Spleen (tissue), 11 donors: ENCODE measurements around the gene UNC13B. TPM values are rescaled to one million over a fixed set of nuclear protein-coding genes. Genes with fewer than 3 reads are reported as not detected.

Experiments used
- DNase-seq: peaks from one replicate; pipeline ENCODE4 v3.0.0-alpha.2; 2020
- H3K27ac ChIP-seq, 8 donors: fragments of 200-600 bp; sonication (generic) in 7 of 8; 1 replicate in 4 of 8; 2 replicates in 4 of 8; pipeline versions ENCODE4 v1.5.0 to v1.8.0; 2016 to 2021; ENCODE audit warnings: inconsistent platforms in 4 of 8, mild to moderate bottlenecking in 4 of 8, moderate library complexity in 1 of 8
- H3K27me3 ChIP-seq, 7 donors: fragments of 200-600 bp; sonication (generic) in 6 of 7; replicated peaks in 1 of 7; 1 replicate in 4 of 7; 2 replicates in 3 of 7; pipeline versions ENCODE4 v1.5.0 to v1.8.0; 2016 to 2021; ENCODE audit warnings: inconsistent platforms in 3 of 7, mild to moderate bottlenecking in 1 of 7
- H3K36me3 ChIP-seq, 6 donors: fragments of 200-600 bp; sonication (generic) in 5 of 6; 1 replicate in 4 of 6; 2 replicates in 2 of 6; pipeline versions ENCODE4 v1.5.0 to v1.8.0; 2016 to 2021; ENCODE audit warnings: inconsistent platforms in 2 of 6
- H3K4me1 ChIP-seq, 6 donors: fragments of 200-600 bp; sonication (generic) in 5 of 6; 1 replicate in 3 of 6; 2 replicates in 3 of 6; pipeline versions ENCODE4 v1.5.0 to v1.8.0; 2016 to 2021; ENCODE audit warnings: inconsistent platforms in 3 of 6
- H3K4me3 ChIP-seq, 8 donors: fragments of 200-600 bp; sonication (generic) in 7 of 8; 1 replicate in 4 of 8; 2 replicates in 4 of 8; pipeline versions ENCODE4 v1.5.0 to v1.8.0; 2016 to 2021; ENCODE audit warnings: inconsistent platforms in 4 of 8, mild to moderate bottlenecking in 4 of 8, moderate library complexity in 2 of 8
- H3K9me3 ChIP-seq, 8 donors: fragments of 200-600 bp; sonication (generic) in 7 of 8; 1 replicate in 4 of 8; 2 replicates in 4 of 8; pipeline versions ENCODE4 v1.5.0 to v1.8.0; 2016 to 2021; ENCODE audit warnings: inconsistent platforms in 4 of 8
- CTCF ChIP-seq, 11 experiments: fragments of 200-600 bp in 7 of 11; fragments of 450-650 bp in 4 of 11; sonication (generic) in 4 of 11; IDR thresholded peaks in 8 of 11; conservative IDR thresholded peaks in 3 of 11; 1 replicate in 7 of 11; 2 replicates in 4 of 11; pipeline versions ENCODE4 v1.4.0 to v1.8.0; 2016 to 2021; ENCODE audit warnings: antibody characterized with exemption in 11 of 11, inconsistent platforms in 4 of 11, mild to moderate bottlenecking in 1 of 11
- POLR2A ChIP-seq, 3 donors: fragments of 450-650 bp; IDR thresholded peaks; one replicate each; pipeline ENCODE4 v1.5.1; 2017; ENCODE audit warnings: antibody characterized with exemption in 3 of 3, mild to moderate bottlenecking in 1 of 3
- POLR2AphosphoS5 ChIP-seq, 3 donors: sonication (generic); formaldehyde crosslinking; IDR thresholded peaks; one replicate each; pipeline ENCODE4 v1.5.1; 2017; ENCODE audit warnings: antibody characterized with exemption in 3 of 3
- WGBS, 5 donors: extraction: QIAGEN DNeasy Blood & Tissue Kit in 3 of 5; methylation state at CpG; one replicate each; pipeline versions ENCODE4 v1.1.5 to v1.1.7; 2013 to 2018; 5-methylcytosine and 5-hydroxymethylcytosine counted together
- intact Hi-C: fragments of 100-400 bp; cut with DNase I; formaldehyde crosslinking; loops from one replicate; pipeline ENCODE4 v1.15.0; 2023; ENCODE audit warnings: low total_unique reads
- polyA plus RNA-seq, 3 donors: library from polyadenylated mRNA; stranded (reverse); fragments of 200-250 nt; gene quantifications; one replicate each; pipeline ENCODE4 v1.2.1, GENCODE V29; 2013
- total RNA-seq, 7 donors: library from RNA; depleted of rRNA in 3 of 7; stranded (reverse); fragments of >200 nt in 3 of 7; fragmentation: NEBNext Ultra II Directional in 4 of 7; extraction: Animal tissue kit (Norgen Biotek cat#: 25700) in 4 of 7; gene quantifications; one replicate each; pipeline versions ENCODE4 v1.1.0 to v1.2.1, GENCODE V29; 2016 to 2021
- donor health status: healthy with polysubstance abuse.
- donor health status: DM: no; HTN: no; CAD: no; lungs with moderate emphysema.
- donor health status: DM: no; HTN: no; CAD: no.
- donor health status: Bipolar disorder and iron deficiency.
- donor health status: healthy.
- donor health status: DM: no; HTN: no; CAD: no.
- donor health status: DM: yes; HTN: yes; CAD: no.

UNC13B gene
- total and polyA plus RNA-seq, 10 donors: 2.4 to 18.7 (median 12.1) TPM

- Histone ChIP-seq H3K36me3 (no peaks in the 10 kb centered on the region), H3K27me3 (peaks cover 0 to 6% (median 0%) of the 10 kb centered on the region in 7 donors), H3K9me3 (no peaks in the 10 kb centered on the region), H3K4me3 (no peak overlapping the region), H3K27ac (no peak overlapping the region), H3K4me1 (no peaks in the 10 kb centered on the region)
- TF ChIP-seq CTCF (IDR thresholded peaks at IDR 0.05 in 8 of 11, conservative IDR thresholded peaks at IDR 0.05 in 3 of 11) (no peak), POLR2AphosphoS5 (IDR thresholded peaks at IDR 0.05) (no peak), POLR2A (IDR thresholded peaks at IDR 0.05) (no peak)
- 93 to 95% (median 93%) methylated on average over 6 of the region's 6 CpGs for WGBS, 5 donors
- intact Hi-C loops: no loop called here
- DNase-seq: no peak
These were observed 132.3 kb downstream of the UNC13B start for GRCh38 chr9:35294066-35294465.

GRCh38 chr9:35294556-35294955, 132.7 kb downstream of the UNC13B start:
- no peak overlapping the region for H3K4me3 ChIP-seq
- H3K27me3 ChIP-seq: peaks cover 0 to 6% (median 0%) of the 10 kb centered on the region in 7 donors
- no peak overlapping the region for H3K27ac ChIP-seq
- WGBS, 5 donors: 72 to 76% (median 74%) methylated on average over 6 of the region's 6 CpGs
- DNase-seq: no peak
- TF ChIP-seq CTCF (IDR thresholded peaks at IDR 0.05 in 8 of 11, conservative IDR thresholded peaks at IDR 0.05 in 3 of 11) (no peak), POLR2AphosphoS5 (IDR thresholded peaks at IDR 0.05) (no peak), POLR2A (IDR thresholded peaks at IDR 0.05) (no peak)
- no peaks in the 10 kb centered on the region for H3K36me3 ChIP-seq
- H3K4me1 ChIP-seq: no peaks in the 10 kb centered on the region
- no peaks in the 10 kb centered on the region for H3K9me3 ChIP-seq
- intact Hi-C loops: no loop called here

GRCh38 chr9:35295369-35296036, 133.7 kb downstream of the UNC13B start:
- no peak overlapping the region for H3K4me3 ChIP-seq
- intact Hi-C loops: no loop called here
- H3K4me1 ChIP-seq: no peaks in the 10 kb centered on the region
- no peaks in the 10 kb centered on the region for H3K36me3 ChIP-seq
- TF ChIP-seq POLR2AphosphoS5 (IDR thresholded peaks at IDR 0.05) (no peak), POLR2A (IDR thresholded peaks at IDR 0.05) (no peak), CTCF (IDR thresholded peaks at IDR 0.05 in 8 of 11, conservative IDR thresholded peaks at IDR 0.05 in 3 of 11) (no peak)
- peaks cover 0 to 6% (median 0%) of the 10 kb centered on the region in 7 donors for H3K27me3 ChIP-seq
- H3K27ac ChIP-seq: no peak overlapping the region
- H3K9me3 ChIP-seq: no peaks in the 10 kb centered on the region
- WGBS, 5 donors: 94 to 96% (median 95%) methylated on average over 13 of the region's 13 CpGs
- DNase-seq: no peak

GRCh38 chr9:35303567-35303966, 141.8 kb downstream of the UNC13B start:
- H3K36me3 ChIP-seq: no peaks in the 10 kb centered on the region
- H3K4me1 ChIP-seq: no peaks in the 10 kb centered on the region
- no peak overlapping the region for H3K27ac ChIP-seq
- 65 to 93% (median 79%) methylated on average over 1 of the region's 1 CpG for WGBS, 5 donors
- no peak overlapping the region for H3K4me3 ChIP-seq
- intact Hi-C loops: loop anchor here (10.0 kb wide), 1 partner anchor 59 kb away; no protein-coding TSS in a partner anchor
- TF ChIP-seq CTCF (IDR thresholded peaks at IDR 0.05 in 8 of 11, conservative IDR thresholded peaks at IDR 0.05 in 3 of 11) (no peak), POLR2A (IDR thresholded peaks at IDR 0.05) (no peak), POLR2AphosphoS5 (IDR thresholded peaks at IDR 0.05) (no peak)
- DNase-seq: no peak
- H3K9me3 ChIP-seq: no peaks in the 10 kb centered on the region
- peaks cover 0 to 4% (median 0%) of the 10 kb centered on the region in 7 donors for H3K27me3 ChIP-seq
